Stimulated activated CD4-positive, alpha-beta T cell treated with anti-CD3 and anti-CD28 coated beads, Interleukin-1b, Interleukin-23, amount 100 ng/mL, for 24 hours (primary cell): ENCODE measurements around the gene DIRAS1.
"Not testable (repeated sequence)": the region's sequence is repeated elsewhere in the genome, so short reads cannot be mapped to it uniquely, and the experiment has no call there.

Experiments used
- DNase-seq, 4 experiments: peaks; one replicate each; pipeline ENCODE4 v3.0.0-alpha.2; 2020; ENCODE audit warnings: low read depth in 4 of 4, low spot score in 1 of 4

DIRAS1 gene

GRCh38 chr19:2679439-2679838 lies 41.7 kb downstream of the DIRAS1 start:
- DNase-seq = no peak

- DNase-seq = not testable (repeated sequence)
These were observed 42.2 kb downstream of the DIRAS1 start for GRCh38 chr19:2678948-2679347.

- DNase-seq = no peak
These were observed 43.0 kb downstream of the DIRAS1 start for GRCh38 chr19:2678044-2678671.

- no peak for DNase-seq
These were observed 44.3 kb downstream of the DIRAS1 start for GRCh38 chr19:2676823-2677222.

GRCh38 chr19:2675892-2676291 lies 45.3 kb downstream of the DIRAS1 start:
- no peak for DNase-seq

GRCh38 chr19:2670217-2670616 lies 51.0 kb downstream of the DIRAS1 start:
- no peak for DNase-seq

- DNase-seq = no peak
These were observed 52.9 kb downstream of the DIRAS1 start for GRCh38 chr19:2668175-2668763.

- not testable (repeated sequence) for DNase-seq
These were observed 53.8 kb downstream of the DIRAS1 start for GRCh38 chr19:2667349-2667748.

GRCh38 chr19:2666344-2666994 lies 54.7 kb downstream of the DIRAS1 start:
- DNase-seq = no peak

- no peak for DNase-seq
These were observed 56.1 kb downstream of the DIRAS1 start for GRCh38 chr19:2665103-2665502.
